NCI-H345 treated with DMSO at 0.1 percent for 48 hours (cell line): ENCODE data around the gene CNNM1.

ENCODE experiments used
- DNase-seq: peaks from one replicate; lab custom pipeline; 2025; ENCODE audit not compliant: unreplicated experiment; lab: John Stamatoyannopoulos, UW

CNNM1 gene

GRCh38 chr10:99337311-99337811, 8.2 kb downstream of the CNNM1 start:
- no peak for DNase-seq

- no peak for DNase-seq
Measured at GRCh38 chr10:99337901-99338300, 8.7 kb downstream of the CNNM1 start.

- no peak for DNase-seq
Measured at GRCh38 chr10:99339077-99339476, 9.9 kb downstream of the CNNM1 start.

GRCh38 chr10:99339563-99340047, 10.4 kb downstream of the CNNM1 start:
- no peak for DNase-seq

GRCh38 chr10:99340650-99341049, 11.5 kb downstream of the CNNM1 start:
- no peak for DNase-seq

GRCh38 chr10:99341248-99341647, 12.1 kb downstream of the CNNM1 start:
- DNase-seq, result no peak

GRCh38 chr10:99341860-99342490, 12.8 kb downstream of the CNNM1 start:
- no peak for DNase-seq

GRCh38 chr10:99343262-99343661, 14.1 kb downstream of the CNNM1 start:
- DNase-seq, result no peak

GRCh38 chr10:99344715-99345114, 15.6 kb downstream of the CNNM1 start:
- no peak for DNase-seq

- no peak for DNase-seq
Measured at GRCh38 chr10:99345350-99345749, 16.2 kb downstream of the CNNM1 start.

GRCh38 chr10:99346247-99346646, 17.1 kb downstream of the CNNM1 start:
- no peak for DNase-seq

- DNase-seq, result no peak
Measured at GRCh38 chr10:99347672-99348071, 18.5 kb downstream of the CNNM1 start.

- DNase-seq, result no peak
Measured at GRCh38 chr10:99353182-99353581, 24.0 kb downstream of the CNNM1 start.

GRCh38 chr10:99357691-99358090, 28.5 kb downstream of the CNNM1 start:
- no peak for DNase-seq

- no peak for DNase-seq
Measured at GRCh38 chr10:99358101-99358500, 28.9 kb downstream of the CNNM1 start.

GRCh38 chr10:99360934-99361333, 31.8 kb downstream of the CNNM1 start:
- DNase-seq, result no peak

- DNase-seq, result no peak
Measured at GRCh38 chr10:99364125-99364524, 35.0 kb downstream of the CNNM1 start.

GRCh38 chr10:99365311-99365710, 36.2 kb downstream of the CNNM1 start:
- DNase-seq, result no peak

GRCh38 chr10:99365736-99366135, 36.6 kb downstream of the CNNM1 start:
- DNase-seq, result no peak

- DNase-seq, result no peak
Measured at GRCh38 chr10:99366666-99367065, 37.5 kb downstream of the CNNM1 start.

GRCh38 chr10:99368646-99369045, 39.5 kb downstream of the CNNM1 start:
- DNase-seq, result no peak

- DNase-seq, result no peak
Measured at GRCh38 chr10:99369126-99369525, 40.0 kb downstream of the CNNM1 start.

- DNase-seq, result no peak
Measured at GRCh38 chr10:99369551-99369950, 40.4 kb downstream of the CNNM1 start.
